Measurements from ENCODE around the gene MVB12B.

Gene MVB12B

DNA sequence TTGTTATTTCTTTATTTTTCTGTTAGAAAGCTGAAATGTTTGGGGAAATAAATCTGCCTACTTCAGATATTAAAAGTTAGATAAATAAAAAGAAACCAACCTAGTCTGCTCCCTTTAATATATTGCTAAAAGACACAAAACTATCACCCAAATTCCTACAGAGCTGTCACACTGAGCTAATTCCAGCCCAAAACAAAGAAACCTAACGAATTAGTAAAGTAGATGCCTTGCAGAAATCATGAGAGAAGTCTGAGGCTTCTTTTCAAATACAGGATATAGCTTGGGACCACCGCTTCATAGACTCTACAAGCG is 164.9 kb downstream of the MVB12B start:
- no peak for DNase-seq (ENCODE audit: low read depth in 2 of 2)

GRCh38 chr9:126491949-126492348 is 165.3 kb downstream of the MVB12B start:
- no peak for DNase-seq (ENCODE audit: low read depth in 2 of 2)

DNA sequence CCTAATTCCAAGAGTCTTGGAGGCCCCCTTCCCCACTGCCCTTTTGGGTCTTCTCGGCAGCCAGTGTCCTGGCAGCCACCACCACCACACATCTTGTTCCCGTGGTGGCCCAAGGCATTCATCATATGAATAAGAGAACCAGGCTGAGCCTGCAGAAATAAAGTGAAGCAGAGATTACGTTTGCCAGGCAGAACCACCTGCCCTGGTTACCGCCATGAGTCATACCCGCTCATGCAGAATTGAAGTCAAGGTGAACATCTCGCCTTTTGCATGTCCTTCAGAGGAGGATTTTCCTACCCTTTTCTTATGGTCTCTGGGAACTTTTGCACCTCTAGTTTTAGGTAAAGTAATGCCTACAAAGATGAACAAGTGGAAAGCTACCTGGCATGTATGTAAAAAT is 167.6 kb downstream of the MVB12B start:
- DNase-seq (ENCODE audit: low read depth in 2 of 2): no peak

DNA sequence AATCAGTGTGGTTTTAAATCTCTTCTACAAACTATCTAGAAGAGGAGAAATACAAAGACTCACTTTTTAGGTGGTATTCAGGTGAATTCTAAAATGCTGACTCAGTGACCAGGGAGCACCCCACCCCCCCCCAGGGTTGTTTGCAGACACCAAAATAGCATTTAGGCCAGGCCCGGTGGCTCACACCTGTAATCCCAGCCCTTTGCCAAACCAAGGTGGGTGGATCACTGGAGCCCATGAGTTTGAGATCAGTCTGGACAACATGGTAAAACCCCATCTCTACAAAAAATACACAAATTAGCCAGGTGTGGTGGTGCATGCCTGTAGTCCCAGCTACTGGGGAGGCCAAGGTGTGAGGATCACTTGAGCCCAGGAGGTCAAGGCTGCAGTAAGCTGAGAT is 168.1 kb downstream of the MVB12B start:
- DNase-seq (ENCODE audit: low read depth in 2 of 2): no peak

DNA sequence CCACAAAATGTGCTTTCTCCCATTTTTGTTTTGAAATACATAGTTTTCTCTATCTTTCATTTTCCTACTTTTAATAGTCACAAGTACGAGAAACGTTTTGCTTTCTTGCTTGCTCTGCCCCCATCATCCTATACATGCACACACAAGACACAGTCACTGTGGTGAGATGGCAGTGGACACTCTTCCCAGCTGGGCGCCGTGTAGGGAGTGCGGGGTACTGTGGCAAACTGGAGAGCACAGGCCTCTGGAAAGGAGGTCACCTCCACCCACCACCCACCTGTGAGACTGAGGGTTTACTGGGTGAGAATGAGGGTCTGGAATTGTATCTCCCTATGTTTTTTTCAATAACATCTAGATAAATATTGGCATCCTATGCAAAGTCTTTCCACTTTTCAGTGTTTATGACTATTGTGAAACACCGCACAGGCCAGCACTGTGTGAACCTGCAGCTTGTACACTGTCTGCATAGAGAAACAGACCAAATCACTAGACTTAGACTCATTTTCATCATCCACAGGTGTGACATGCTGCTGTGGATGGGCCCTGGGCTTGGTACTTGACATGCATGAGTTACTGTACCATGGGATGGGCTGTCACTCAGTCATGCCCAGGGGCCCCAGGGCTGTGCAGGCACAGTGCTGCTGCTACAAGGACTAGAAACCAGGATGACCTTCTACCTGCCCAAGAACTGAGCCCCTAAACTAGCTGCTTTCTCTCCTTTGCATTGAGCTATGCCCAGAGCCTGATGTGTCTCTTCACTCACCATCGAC is 169.0 kb downstream of the MVB12B start:
- no peak for DNase-seq (ENCODE audit: low read depth in 2 of 2)

- no peak for DNase-seq (ENCODE audit: low read depth in 2 of 2)
Measured at GRCh38 chr9:126496181-126496576, 169.6 kb downstream of the MVB12B start.

DNA sequence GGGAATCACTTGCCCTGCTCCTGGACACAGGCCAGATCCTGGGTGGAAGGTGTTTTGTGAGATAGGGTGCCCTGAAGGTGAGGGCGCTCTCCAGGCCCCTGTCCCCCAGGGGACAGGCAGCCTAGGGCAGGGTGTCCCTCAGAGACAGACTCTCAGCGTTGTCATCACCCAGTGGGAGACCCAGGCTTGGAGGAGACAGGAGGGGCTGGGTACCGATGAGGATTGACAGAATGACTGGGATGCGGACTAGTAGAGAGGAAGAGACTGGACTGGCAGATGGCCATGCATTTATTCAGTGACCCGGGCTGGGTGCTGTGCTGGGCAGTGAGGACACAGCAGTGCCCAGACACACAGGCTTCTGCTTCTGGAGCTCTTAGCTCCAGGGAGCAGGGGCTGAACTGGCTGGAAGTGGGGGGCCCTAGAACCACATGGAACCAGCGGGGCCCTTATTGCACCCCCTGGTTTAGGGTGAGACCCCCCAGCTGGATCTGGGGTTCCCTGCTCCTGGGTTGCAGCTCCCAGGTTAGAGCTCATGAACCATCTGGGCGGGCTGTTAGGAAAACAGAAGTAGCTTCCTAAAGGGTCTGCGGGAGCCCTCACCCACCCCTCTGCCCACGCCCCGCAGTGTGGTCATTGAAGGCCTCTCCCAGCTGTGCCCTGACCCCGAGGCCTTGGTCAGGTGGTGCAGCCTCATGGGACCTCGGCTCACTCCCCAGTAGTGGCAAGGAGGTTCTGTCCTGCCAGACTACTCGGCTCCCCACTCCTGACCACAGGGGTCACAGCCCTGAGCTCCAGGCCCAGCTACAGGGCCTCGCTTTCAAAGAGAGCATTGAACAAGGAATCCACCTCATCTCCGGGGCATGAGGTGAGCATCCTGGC is 170.4 kb downstream of the MVB12B start:
- DNase-seq (ENCODE audit: low read depth in 2 of 2): no peak

- DNase-seq (ENCODE audit: low read depth in 2 of 2): no peak
Measured at GRCh38 chr9:126497660-126498275, 171.1 kb downstream of the MVB12B start.

- DNase-seq (ENCODE audit: low read depth in 2 of 2): no peak
Measured at GRCh38 chr9:126498331-126498730, 171.7 kb downstream of the MVB12B start.

GRCh38 chr9:126499005-126499910 is 172.6 kb downstream of the MVB12B start:
- DNase-seq (ENCODE audit: low read depth in 2 of 2): peak in 1 of 2 donors; percentile 12

- no peak for DNase-seq (ENCODE audit: low read depth in 2 of 2)
Measured at GRCh38 chr9:126499911-126500599, 173.4 kb downstream of the MVB12B start.

- DNase-seq (ENCODE audit: low read depth in 2 of 2): peak; percentile 29 to 42
Measured at GRCh38 chr9:126500600-126501382, 174.2 kb downstream of the MVB12B start.

DNA sequence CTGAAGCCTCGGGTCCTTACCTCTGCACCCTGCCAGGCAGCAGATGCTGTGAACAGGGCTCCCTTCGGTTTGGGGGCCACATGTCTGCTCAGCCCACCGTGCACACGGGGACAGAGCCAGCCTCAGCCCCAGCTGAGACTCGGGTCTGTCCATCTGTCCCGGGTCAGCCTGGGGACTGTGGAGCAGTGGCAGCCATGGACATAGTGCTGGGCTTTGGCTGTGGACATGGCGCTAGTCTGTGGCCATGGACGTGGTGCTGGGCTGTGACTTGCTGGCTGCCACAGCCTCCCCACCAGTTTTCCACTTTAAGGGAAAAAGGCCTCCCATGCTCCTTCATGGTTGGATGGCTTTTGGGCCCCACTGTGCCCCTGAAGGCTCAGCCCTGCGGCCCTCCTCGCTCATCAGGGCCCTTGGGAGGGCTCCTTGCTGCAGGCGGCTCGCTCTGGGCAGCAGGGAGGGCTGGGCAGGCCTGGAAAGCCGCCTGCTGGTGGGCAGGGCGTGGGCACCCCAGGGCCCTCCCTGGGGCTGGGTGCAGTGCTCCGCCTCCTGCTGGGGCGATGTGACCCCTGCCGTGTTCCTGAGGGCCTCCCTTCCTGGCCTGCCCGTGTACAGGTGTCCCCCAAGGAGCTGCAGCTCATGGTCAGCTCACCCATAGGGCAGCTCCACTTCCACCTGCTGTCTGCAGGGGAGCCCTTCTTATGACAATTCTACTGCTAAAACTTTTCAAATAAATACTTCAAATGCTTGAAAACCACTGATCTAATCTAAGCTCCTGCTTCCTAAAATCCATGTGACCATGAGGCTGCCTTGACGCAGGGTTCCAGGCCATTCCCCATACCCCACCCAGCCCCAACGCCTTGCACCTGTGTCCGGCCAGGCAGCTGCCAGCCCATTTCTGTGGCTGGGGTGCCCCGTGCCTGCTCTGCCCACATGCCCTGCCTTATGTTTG is 175.0 kb downstream of the MVB12B start:
- no peak for DNase-seq (ENCODE audit: low read depth in 2 of 2)

- DNase-seq (ENCODE audit: low read depth in 2 of 2): no peak
Measured at GRCh38 chr9:126502417-126503332, 176.0 kb downstream of the MVB12B start.

DNA sequence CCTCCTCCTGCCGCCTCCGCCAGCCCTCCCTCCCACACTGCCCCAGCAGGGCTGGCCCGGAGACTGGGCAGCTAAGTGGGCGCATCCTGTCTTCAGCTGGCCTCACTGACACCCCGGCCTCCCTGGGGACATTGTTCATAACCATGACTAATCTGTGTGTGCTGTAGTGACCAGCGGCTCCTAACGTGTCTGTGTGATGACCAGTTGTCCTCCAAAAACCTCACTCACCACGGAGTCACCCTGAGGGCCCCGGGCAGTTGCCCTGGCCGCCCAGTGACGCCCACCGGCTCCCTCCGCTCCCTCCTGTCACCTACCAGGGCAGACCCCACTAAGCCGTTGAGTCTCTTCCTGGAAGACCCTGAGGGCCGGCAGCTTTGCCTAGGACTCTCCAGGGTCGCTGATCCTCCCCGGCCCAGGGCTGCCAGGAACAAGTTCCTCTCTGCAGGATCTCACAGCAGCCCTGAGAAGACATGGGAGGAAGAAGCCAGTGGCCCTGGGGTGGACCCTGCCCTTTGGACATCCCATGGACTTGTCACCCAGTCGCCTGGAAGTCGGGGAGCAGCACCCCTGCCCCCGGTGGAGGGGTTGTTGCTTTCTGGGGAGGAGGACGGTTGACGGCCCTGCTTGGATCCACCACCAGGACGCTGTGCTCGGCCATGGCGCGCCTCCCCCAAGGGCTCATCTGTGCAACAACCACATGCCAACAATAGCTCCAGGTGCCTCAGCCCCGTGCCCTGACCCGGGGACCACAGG is 176.9 kb downstream of the MVB12B start:
- DNase-seq (ENCODE audit: low read depth in 2 of 2): no peak

GRCh38 chr9:126504086-126504976 is 177.7 kb downstream of the MVB12B start:
- DNase-seq (ENCODE audit: low read depth in 2 of 2): no peak

Measured in stimulated activated CD8-positive, alpha-beta memory T cell treated with anti-CD3 and anti-CD28 coated beads, Interleukin-7, amount 100 ng/mL, for 4 hours (primary cell).